IMR-90 (cell line): ENCODE measurements around the gene DTD1. TPM values are rescaled to one million over a fixed set of nuclear protein-coding genes. Genes with fewer than 3 reads are reported as not detected.

Experiments
- ATAC-seq: fragments of 200-7000 bp; cut with Tn5 transposase; 2 replicates; pipeline ENCODE4 v1.9.1; 2020; ENCODE audit warnings: low read depth, mild to moderate bottlenecking, moderate library complexity
- BruUV-seq: library from RNA; stranded (reverse); fragments of 400-500 nt; replicated peaks from 2 replicates; lab custom pipeline; 2021; lab: Mats Ljungman, UMichigan
- CTCF ChIA-PET: fragments of 300-600 bp; formaldehyde crosslinking; extraction: SDS; loops from one replicate; lab custom pipeline; 2021; ENCODE audit warnings: antibody characterized with exemption; lab: Yijun Ruan, JAX
- POLR2A ChIA-PET: fragments of 300-600 bp; sonication (Branson Sonifier 250); formaldehyde crosslinking; loops from one replicate; lab custom pipeline; 2022; ENCODE audit warnings: antibody characterized with exemption; ENCODE audit not compliant: unreplicated experiment; lab: Charles Lee
- DNase-seq: peaks from one replicate; pipeline ENCODE4 v3.0.0; 2013
- H2AFZ ChIP-seq: replicated peaks from 2 replicates; pipeline ENCODE3; 2013; ENCODE audit warnings: low read length, mild to moderate bottlenecking; ENCODE audit not compliant: poor library complexity
- H2AK5ac ChIP-seq: 2 replicates; pipeline ENCODE4 v1.6.1; 2013; ENCODE audit warnings: low read depth, low read length, inconsistent platforms
- H2AK9ac ChIP-seq: replicated peaks from 2 replicates; pipeline ENCODE3; 2013; ENCODE audit warnings: mild to moderate bottlenecking, low read depth, low read length, moderate library complexity; ENCODE audit not compliant: poor library complexity
- H2BK120ac ChIP-seq: 2 replicates; pipeline ENCODE4 v1.6.1; 2013; ENCODE audit warnings: low read depth, low read length, inconsistent platforms
- H2BK15ac ChIP-seq: 3 replicates; pipeline ENCODE4 v1.6.1; 2013; ENCODE audit warnings: low read depth, low read length, inconsistent platforms
- H2BK20ac ChIP-seq: 2 replicates; pipeline ENCODE4 v1.6.1; 2013; ENCODE audit warnings: low read depth, mild to moderate bottlenecking, inconsistent platforms, low read length, moderate library complexity
- H2BK5ac ChIP-seq: 2 replicates; pipeline ENCODE4 v1.6.1; 2013; ENCODE audit warnings: mild to moderate bottlenecking, low read depth, low read length, inconsistent platforms; ENCODE audit not compliant: poor library complexity, severe bottlenecking
- H3K14ac ChIP-seq: replicated peaks from 2 replicates; pipeline ENCODE4 v1.6.1; 2013; ENCODE audit warnings: low read depth, low read length, inconsistent platforms
- H3K18ac ChIP-seq: 2 replicates; pipeline ENCODE4 v1.6.1; 2013; ENCODE audit warnings: low read depth, low read length, control low read depth
- H3K23ac ChIP-seq: 2 replicates; pipeline ENCODE4 v1.6.1; 2013; ENCODE audit warnings: low read depth, low read length, inconsistent platforms
- H3K27ac ChIP-seq: 2 replicates; pipeline ENCODE4 v1.5.1; 2013; ENCODE audit warnings: mild to moderate bottlenecking, control low read depth, low read length; ENCODE audit not compliant: insufficient read depth
- H3K27me3 ChIP-seq: 2 replicates; pipeline ENCODE4 v1.6.1; 2013; ENCODE audit warnings: low read length; ENCODE audit not compliant: control insufficient read depth, insufficient read depth
- H3K36me3 ChIP-seq: 2 replicates; pipeline ENCODE4 v1.6.1; 2013; ENCODE audit warnings: low read length, mixed read lengths; ENCODE audit not compliant: control insufficient read depth, insufficient read depth
- H3K4ac ChIP-seq: 2 replicates; pipeline ENCODE4 v1.6.1; 2013; ENCODE audit warnings: low read depth, low read length, inconsistent platforms
- H3K4me1 ChIP-seq: 2 replicates; pipeline ENCODE4 v1.6.1; 2013; ENCODE audit warnings: low read length, mixed read lengths; ENCODE audit not compliant: control insufficient read depth, insufficient read depth
- H3K4me2 ChIP-seq: 2 replicates; pipeline ENCODE4 v1.6.1; 2013; ENCODE audit warnings: low read depth, mild to moderate bottlenecking, control low read depth, low read length, moderate library complexity
- H3K4me3 ChIP-seq: 2 replicates; pipeline ENCODE4 v1.5.1; 2013; ENCODE audit warnings: low read depth, mild to moderate bottlenecking, control low read depth, low read length, moderate library complexity; ENCODE audit not compliant: insufficient read depth
- H3K56ac ChIP-seq: 2 replicates; pipeline ENCODE4 v1.6.1; 2013; ENCODE audit warnings: low read length, inconsistent platforms; ENCODE audit not compliant: insufficient read depth; ENCODE audit errors: extremely low read depth
- H3K79me1 ChIP-seq, 2 experiments: 2 replicates each; pipeline ENCODE4 v1.6.1; 2013; ENCODE audit warnings: low read length in 2 of 2, inconsistent platforms in 1 of 2, low read depth in 1 of 2
- H3K9ac ChIP-seq: 2 replicates; pipeline ENCODE4 v1.6.1; 2013; ENCODE audit warnings: low read depth, low read length, control low read depth
- H3K9me1 ChIP-seq: 2 replicates; pipeline ENCODE4 v1.6.1; 2013; ENCODE audit warnings: low read length, inconsistent platforms; ENCODE audit not compliant: insufficient read depth
- H3K9me3 ChIP-seq: 2 replicates; pipeline ENCODE4 v1.6.1; 2013; ENCODE audit warnings: low read length; ENCODE audit not compliant: control insufficient read depth, insufficient read depth
- H4K20me1 ChIP-seq: 2 replicates; pipeline ENCODE4 v1.6.1; 2013; ENCODE audit warnings: low read length, inconsistent platforms; ENCODE audit not compliant: insufficient read depth
- H4K5ac ChIP-seq: 2 replicates; pipeline ENCODE4 v1.6.1; 2013; ENCODE audit warnings: mild to moderate bottlenecking, low read depth, low read length, control low read depth
- H4K8ac ChIP-seq, 2 experiments: 2 replicates each; pipeline ENCODE4 v1.6.1; 2013; ENCODE audit warnings: low read depth in 2 of 2, low read length in 2 of 2, control low read depth in 1 of 2, inconsistent platforms in 1 of 2
- H4K91ac ChIP-seq: 2 replicates; pipeline ENCODE4 v1.6.1; 2013; ENCODE audit warnings: low read depth, low read length, inconsistent platforms; ENCODE audit not compliant: insufficient read depth
- BHLHE40 ChIP-seq: fragments of 150-350 bp; IDR thresholded peaks from 2 replicates; pipeline ENCODE4 v1.6.1; 2016; ENCODE audit warnings: mild to moderate bottlenecking, low read depth, low read length
- CTCF ChIP-seq: conservative IDR thresholded peaks from 2 replicates; pipeline ENCODE4 v1.5.1; 2012; ENCODE audit warnings: mild to moderate bottlenecking, low read depth, low read length, improper control_type of control experiment
- MAFK ChIP-seq: IDR thresholded peaks from 2 replicates; pipeline ENCODE4 v1.6.1; 2012; ENCODE audit warnings: low read depth, low read length, improper control_type of control experiment
- RFX5 ChIP-seq: IDR thresholded peaks from 2 replicates; pipeline ENCODE4 v1.8.0; 2012; ENCODE audit warnings: low read depth, mild to moderate bottlenecking, low read length, moderate library complexity
- WGBS, 2 experiments: methylation state at CpG; one replicate each; pipeline versions ENCODE4 v1.1.5 to v1.1.7; 2013; ENCODE audit warnings: missing lambda C conversion rate in 2 of 2; ENCODE audit not compliant: insufficient read length in 1 of 2; ENCODE audit errors: extremely low coverage in 2 of 2; 5-methylcytosine and 5-hydroxymethylcytosine counted together
- dilution Hi-C: fragments of 300-500 bp; cut with HindIII; formaldehyde crosslinking; loops from one replicate; pipeline ENCODE4 v1.14.3; 2018; ENCODE audit warnings: low sequenced_read_pairs; ENCODE audit not compliant: unreplicated experiment
- in situ Hi-C: fragments of 300-500 bp; cut with MboI; formaldehyde crosslinking; loops from 3 replicates; pipeline ENCODE4 v1.14.3; 2019; ENCODE audit warnings: low sequenced_read_pairs, inconsistent platforms, mixed read lengths
- intact Hi-C: fragments of 100-400 bp; cut with micrococcal nuclease; formaldehyde crosslinking; loops from 2 replicates; pipeline ENCODE4 v1.10.0; 2022
- polyA plus RNA-seq, 3 experiments: library from polyadenylated mRNA; depleted of rRNA; stranded (reverse); fragments of >200 nt; gene quantifications; 2 replicates each; pipeline ENCODE4 v1.2.3, GENCODE V29; 2012; ENCODE audit warnings: low replicate concordance in 1 of 3
- total RNA-seq: library from RNA; depleted of rRNA; stranded (reverse); fragments of >200 nt; gene quantifications from 2 replicates; pipeline ENCODE4 v1.2.3, GENCODE V29; 2012

DTD1 gene
- total and polyA plus RNA-seq, 2 of the 4 experiments (the other 2 are of a cell fraction), result 73.1 to 101 TPM

- Histone ChIP-seq H3K4me2 (no peak overlapping the region), H2BK20ac (no peak overlapping the region), H2AK9ac (no peak overlapping the region), H2AK5ac (no peak overlapping the region), H3K9me3 (no peaks in the 10 kb centered on the region), H3K9ac (no peak overlapping the region), H3K4ac (no peak overlapping the region), H3K56ac (no peak overlapping the region), H4K8ac (no peak overlapping the region), H3K9me1 (no peaks in the 10 kb centered on the region; the same call in 1 of the 2 replicates), H3K18ac (no peak overlapping the region), H2BK5ac (no peak overlapping the region), H3K14ac (no peak overlapping the region), H2BK120ac (no peak overlapping the region), H4K20me1 (no peaks in the 10 kb centered on the region), H4K91ac (no peak overlapping the region), H2AFZ (no peak overlapping the region), H3K4me3 (no peak overlapping the region), H3K4me1 (no peaks in the 10 kb centered on the region; the same call in 1 of the 2 replicates), H3K23ac (no peak overlapping the region), H3K79me1 (peaks cover 10 to 15% of the 10 kb centered on the region in 2 experiments), H2BK15ac (no peak overlapping the region), H3K27ac (no peak overlapping the region), H3K27me3 (no peaks in the 10 kb centered on the region), H3K36me3 (no peaks in the 10 kb centered on the region), H4K5ac (no peak overlapping the region)
- intact Hi-C loops (no loop called here), dilution Hi-C loops (no loop called here), in situ Hi-C loops (no loop called here)
- TF ChIP-seq MAFK, result no peak
- no peak for TF ChIP-seq RFX5
- no peak for TF ChIP-seq BHLHE40
- peak; percentile 6; the same call in 1 of the 2 replicates for TF ChIP-seq CTCF
- ChIA-PET POLR2A (no interaction called here), CTCF (no interaction called here)
- DNase-seq (no peak), ATAC-seq (no peak)
- WGBS, 2 experiments, result 60% methylated on average over 1 of the region's 3 CpGs; no CpG with 5 or more reads in 1 of the 2 experiments
- no TSS peak for BruUV-seq
These were observed 125.0 kb downstream of the DTD1 start for GRCh38 chr20:18712882-18713281.
